Urinary bladder (tissue), 4 donors: ENCODE measurements around the gene FASN. TPM values are rescaled to one million over a fixed set of nuclear protein-coding genes. Genes with fewer than 3 reads are reported as not detected.

Experiments used
- DNase-seq: peaks from one replicate; pipeline ENCODE4 v3.0.0-alpha.2; 2015; ENCODE audit errors: extremely low spot score
- H3K27ac ChIP-seq: one replicate; pipeline ENCODE4 v1.5.1; 2013; ENCODE audit warnings: low read depth, mild to moderate bottlenecking, moderate library complexity
- H3K36me3 ChIP-seq: one replicate; pipeline ENCODE4 v1.6.1; 2013; ENCODE audit warnings: mild to moderate bottlenecking, moderate library complexity; ENCODE audit not compliant: insufficient read depth
- H3K4me1 ChIP-seq: one replicate; pipeline ENCODE4 v1.6.1; 2013; ENCODE audit warnings: mild to moderate bottlenecking, moderate library complexity; ENCODE audit not compliant: insufficient read depth
- H3K4me3 ChIP-seq: one replicate; pipeline ENCODE4 v1.5.1; 2013; ENCODE audit warnings: low read depth, low read length
- WGBS: extraction: QIAGEN DNeasy Blood & Tissue Kit; methylation state at CpG from one replicate; pipeline ENCODE4 v1.1.7; 2013; 5-methylcytosine and 5-hydroxymethylcytosine counted together
- polyA plus RNA-seq: library from polyadenylated mRNA; stranded (reverse); fragments of 200-250 nt; gene quantifications from one replicate; pipeline ENCODE4 v1.2.3, GENCODE V29; 2013
- total RNA-seq: library from RNA; depleted of rRNA; stranded (reverse); fragments of >200 nt; gene quantifications from one replicate; pipeline ENCODE4 v1.2.3, GENCODE V29; 2014
- donor health status: healthy with polysubstance abuse.
- donor health status: healthy.

The FASN gene
- total and polyA plus RNA-seq, 2 donors, result 24.1 to 116 TPM

- DNase-seq, result no peak
- Histone ChIP-seq H3K27ac (no peak overlapping the region), H3K4me3 (no peak overlapping the region), H3K36me3 (peaks cover 9% of the 10 kb centered on the region), H3K4me1 (no peaks in the 10 kb centered on the region)
- 91% methylated on average over 23 of the region's 23 CpGs for WGBS
Measured at GRCh38 chr17:82092094-82092586, 5.9 kb downstream of the FASN start.

DNA sequence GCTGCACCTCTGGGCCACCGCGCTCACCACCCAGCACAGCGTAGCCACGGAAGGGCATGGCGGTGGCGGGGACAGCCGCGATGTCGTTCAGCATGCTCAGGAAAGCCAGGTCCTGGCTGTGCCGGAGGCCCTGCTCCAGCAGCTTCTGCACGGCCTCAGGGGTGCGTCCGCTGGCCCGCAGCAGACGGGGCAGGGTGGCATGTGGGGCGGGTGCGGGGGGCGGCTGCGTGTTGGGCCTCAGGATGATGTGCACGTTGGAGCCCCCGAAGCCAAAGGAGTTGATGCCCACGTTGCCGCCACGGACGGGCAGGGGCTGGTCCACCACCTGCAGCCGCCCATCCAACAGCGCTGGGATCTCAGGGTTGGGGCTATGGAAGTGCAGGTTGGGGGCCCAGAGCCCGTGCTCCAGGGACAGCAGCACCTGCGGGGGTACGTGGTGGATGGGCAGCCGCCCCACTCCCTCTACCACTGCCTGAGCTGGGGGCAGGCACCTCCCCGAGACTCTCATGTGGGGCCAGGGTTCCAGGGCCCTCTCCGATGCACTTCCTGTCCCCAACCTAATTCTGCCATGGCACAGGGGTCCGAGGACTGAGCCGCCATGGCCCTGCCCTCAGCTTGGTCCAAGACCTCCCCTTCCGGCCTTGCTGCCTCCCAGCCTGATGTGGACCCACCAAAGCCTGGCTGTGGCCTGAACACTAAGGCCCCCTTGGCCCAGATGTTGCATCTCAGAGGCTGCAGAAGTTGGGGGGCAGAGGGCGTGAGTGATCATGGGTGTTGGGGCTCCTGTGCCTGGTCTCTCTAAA lies 6.6 kb downstream of the FASN start:
- 94% methylated on average over 37 of the region's 37 CpGs for WGBS
- DNase-seq, result no peak
- Histone ChIP-seq H3K4me1 (no peaks in the 10 kb centered on the region), H3K36me3 (peaks cover 9% of the 10 kb centered on the region), H3K27ac (no peak overlapping the region), H3K4me3 (no peak overlapping the region)

GRCh38 chr17:82090549-82091263 lies 7.3 kb downstream of the FASN start:
- no peak for DNase-seq
- H3K36me3 ChIP-seq, result peaks cover 16% of the 10 kb centered on the region
- 95% methylated on average over 29 of the region's 29 CpGs for WGBS
- no peaks in the 10 kb centered on the region for H3K4me1 ChIP-seq
- H3K4me3 ChIP-seq, result no peak overlapping the region
- H3K27ac ChIP-seq, result no peak overlapping the region

GRCh38 chr17:82089723-82090548 lies 8.1 kb downstream of the FASN start:
- WGBS, result 89% methylated on average over 29 of the region's 29 CpGs
- Histone ChIP-seq H3K27ac (no peak overlapping the region), H3K4me3 (no peak overlapping the region), H3K4me1 (no peaks in the 10 kb centered on the region), H3K36me3 (peaks cover 18% of the 10 kb centered on the region)
- DNase-seq, result no peak

- peaks cover 21% of the 10 kb centered on the region for H3K36me3 ChIP-seq
- H3K4me3 ChIP-seq, result no peak overlapping the region
- DNase-seq, result no peak
- H3K27ac ChIP-seq, result no peak overlapping the region
- no peaks in the 10 kb centered on the region for H3K4me1 ChIP-seq
- WGBS, result 94% methylated on average over 47 of the region's 47 CpGs
Measured at GRCh38 chr17:82088838-82089722, 9.0 kb downstream of the FASN start.

GRCh38 chr17:82087961-82088837 lies 9.8 kb downstream of the FASN start:
- Histone ChIP-seq H3K4me3 (no peak overlapping the region), H3K36me3 (peaks cover 29% of the 10 kb centered on the region), H3K4me1 (no peaks in the 10 kb centered on the region), H3K27ac (no peak overlapping the region)
- 95% methylated on average over 48 of the region's 48 CpGs for WGBS
- DNase-seq, result no peak

GRCh38 chr17:82086941-82087906 lies 10.8 kb downstream of the FASN start:
- no peaks in the 10 kb centered on the region for H3K4me1 ChIP-seq
- WGBS, result 89% methylated on average over 39 of the region's 39 CpGs
- DNase-seq, result no peak
- peaks cover 34% of the 10 kb centered on the region for H3K36me3 ChIP-seq
- H3K27ac ChIP-seq, result no peak overlapping the region
- no peak overlapping the region for H3K4me3 ChIP-seq

DNA sequence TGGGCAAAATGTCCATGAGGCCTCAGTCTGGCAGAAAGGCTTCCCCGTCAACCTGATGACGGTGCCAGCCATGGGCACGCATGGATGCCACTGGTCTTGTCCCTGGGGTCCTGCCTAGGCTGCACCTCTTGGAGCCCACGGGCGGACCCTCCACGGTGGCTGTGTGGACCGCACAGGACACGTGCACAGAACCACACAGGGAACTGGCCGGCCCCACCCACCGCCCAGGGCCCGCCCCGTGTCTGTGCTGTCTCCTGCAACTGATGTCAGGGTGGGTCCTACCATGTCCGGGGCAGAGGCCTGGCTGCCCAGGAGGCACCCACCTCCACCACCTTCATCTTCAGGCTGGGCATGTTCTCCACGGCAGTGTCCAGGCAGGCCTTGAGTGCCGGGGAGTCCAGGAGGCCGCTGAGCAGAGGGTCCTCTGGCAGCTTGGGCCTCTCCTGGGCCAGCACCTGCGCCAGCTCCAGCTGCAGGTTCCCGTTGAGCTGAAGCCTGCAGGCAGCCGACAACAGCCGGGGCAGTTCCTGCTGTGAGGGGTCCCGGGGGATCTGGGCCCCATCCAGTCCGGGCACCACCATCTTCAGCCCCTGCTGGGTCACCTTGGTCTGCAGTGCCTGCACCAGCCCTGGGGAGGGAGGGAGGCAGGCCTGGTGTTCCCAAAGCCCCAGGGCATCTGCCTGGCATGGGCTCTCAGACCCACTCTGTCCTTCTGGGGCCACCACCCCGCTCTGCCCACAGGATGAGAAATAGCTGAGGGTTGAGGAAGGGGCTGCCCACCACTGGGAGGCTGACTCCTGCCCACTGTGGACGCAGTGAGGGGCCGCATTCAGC lies 11.9 kb downstream of the FASN start:
- Histone ChIP-seq H3K4me3 (no peak overlapping the region), H3K4me1 (no peaks in the 10 kb centered on the region), H3K36me3 (peaks cover 37% of the 10 kb centered on the region), H3K27ac (no peak overlapping the region)
- DNase-seq, result no peak
- WGBS, result 91% methylated on average over 25 of the region's 25 CpGs

DNA sequence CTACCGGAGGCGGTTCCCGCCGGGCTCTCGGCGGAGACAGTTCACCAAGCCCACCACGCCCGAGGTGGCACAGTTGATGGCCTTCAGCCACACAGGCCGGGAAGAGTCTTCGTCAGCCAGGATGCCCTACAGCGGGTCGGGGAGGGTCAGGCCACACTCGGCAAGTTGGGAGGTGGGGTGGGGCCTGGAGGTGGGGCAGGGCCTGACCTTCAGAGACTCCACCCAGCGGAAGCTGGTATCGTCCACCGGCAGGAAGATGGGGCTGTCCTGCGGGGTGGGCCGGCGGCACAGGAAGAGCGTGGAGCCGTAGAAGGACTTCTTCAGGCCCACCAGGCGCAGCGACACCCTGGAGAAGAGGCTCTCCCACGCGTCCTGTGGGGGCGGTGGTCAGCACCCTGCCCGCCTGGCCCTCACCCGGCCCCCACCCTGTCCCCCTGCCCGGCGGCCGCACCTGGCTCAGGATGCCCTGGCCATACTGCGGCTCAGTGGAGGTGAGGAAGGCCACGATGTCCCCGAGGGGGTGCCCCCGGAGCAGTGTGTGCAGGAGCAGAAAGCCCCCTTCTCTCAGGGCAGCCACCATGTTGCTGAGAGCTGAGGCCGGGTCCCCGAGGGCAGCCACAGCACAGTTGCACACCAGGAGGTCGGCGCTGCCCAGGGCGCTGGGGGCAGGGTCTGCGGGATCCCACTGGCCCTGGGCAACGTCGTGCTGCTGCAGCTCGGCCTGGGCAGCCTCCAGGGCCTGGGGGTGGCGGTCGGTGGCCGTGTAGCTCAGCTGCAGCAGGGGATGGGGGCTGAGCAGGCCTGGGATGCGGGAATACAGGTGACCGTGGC lies 12.8 kb downstream of the FASN start:
- DNase-seq, result no peak
- 89% methylated on average over 49 of the region's 49 CpGs for WGBS
- no peak overlapping the region for H3K27ac ChIP-seq
- H3K36me3 ChIP-seq, result peaks cover 34% of the 10 kb centered on the region
- H3K4me1 ChIP-seq, result no peaks in the 10 kb centered on the region
- H3K4me3 ChIP-seq, result no peak overlapping the region

DNA sequence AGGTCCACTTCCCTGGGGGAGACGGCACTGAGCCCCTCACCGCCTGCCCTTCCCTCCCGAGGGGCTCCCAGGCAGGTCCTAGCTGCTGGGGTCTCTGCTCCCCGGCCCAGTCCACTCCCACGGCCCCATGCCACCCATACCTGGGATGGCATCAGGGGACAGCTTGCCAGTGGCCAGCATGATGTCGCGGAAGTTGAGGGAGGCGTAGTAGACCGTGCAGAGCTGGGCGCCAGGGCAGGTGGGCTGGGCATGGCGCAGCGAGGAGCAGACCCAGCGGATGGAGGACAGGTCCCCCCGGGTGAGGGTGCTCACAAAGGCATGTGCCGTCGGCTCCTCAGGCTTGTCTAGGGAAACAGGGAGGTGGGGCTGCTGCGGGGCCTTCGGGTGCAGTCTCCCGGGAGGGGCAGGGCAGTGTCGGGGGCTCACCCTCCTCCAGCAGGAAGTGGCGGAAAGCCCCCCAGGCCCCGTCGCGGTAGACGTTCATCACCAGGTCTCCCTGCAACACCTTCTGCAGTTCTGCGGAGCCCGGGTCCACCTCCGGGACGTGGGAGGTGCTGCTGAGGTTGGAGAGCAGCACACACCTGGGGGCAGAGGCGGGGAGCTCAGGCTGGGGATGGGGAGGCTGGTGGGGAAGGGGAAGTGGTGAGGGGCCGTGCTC lies 13.5 kb downstream of the FASN start:
- DNase-seq, result no peak
- H3K4me3 ChIP-seq, result no peak overlapping the region
- WGBS, result 93% methylated on average over 31 of the region's 31 CpGs
- peaks cover 34% of the 10 kb centered on the region for H3K36me3 ChIP-seq
- no peaks in the 10 kb centered on the region for H3K4me1 ChIP-seq
- no peak overlapping the region for H3K27ac ChIP-seq
